T-helper 9 cell (primary cell): ENCODE results near the gene DCAF12L1.

Source experiments
- DNase-seq: peaks from one replicate; pipeline ENCODE4 v3.0.0-alpha.2; 2020
- total RNA-seq, 2 donors: gene quantifications; one replicate each; lab custom pipeline; 2026; lab: John Stamatoyannopoulos, UW

Gene DCAF12L1
- 0 reads per million in 2 donors for total RNA-seq

- DNase-seq, result no peak
These were observed at the start of gene DCAF12L1 for GRCh38 chrX:126552313-126553022. TSS of gene DCAF12L1 (minus strand) at chrX:126552814. CDS start at chrX:126552608, 206 bp downstream.

GRCh38 chrX:126580877-126581276 lies 28.3 kb upstream of the DCAF12L1 start:
- DNase-seq, result no peak

GRCh38 chrX:126575911-126576310 lies 23.3 kb upstream of the DCAF12L1 start:
- no peak for DNase-seq

GRCh38 chrX:126557151-126557550 lies 4.5 kb upstream of the DCAF12L1 start:
- DNase-seq, result no peak

- DNase-seq, result no peak
These were observed 795 bp downstream of the DCAF12L1 start for GRCh38 chrX:126551725-126552312.

- DNase-seq, result no peak
These were observed 1.3 kb downstream of the DCAF12L1 start for GRCh38 chrX:126551306-126551705.

- no peak for DNase-seq
These were observed 1.8 kb downstream of the DCAF12L1 start for GRCh38 chrX:126550816-126551215.

GRCh38 chrX:126509923-126510322 lies 42.7 kb downstream of the DCAF12L1 start:
- DNase-seq, result no peak
